Measurements from ENCODE around the gene PKIG.

GRCh38 chr20:44587035-44587980 lies 4.9 kb downstream of the PKIG start:
- TF ChIP-seq POLR2AphosphoS5 (IDR thresholded peaks at IDR 0.05; ENCODE audit: low read depth, low read length) = no peak
- TF ChIP-seq POLR2A (IDR thresholded peaks at IDR 0.05; ENCODE audit: low read depth, low read length) = no peak
- TF ChIP-seq SPI1 (IDR thresholded peaks at IDR 0.05; ENCODE audit: low read depth, low read length) = peak; percentile 78
- peak; percentile 60; the same call in 1 of the 2 replicates for TF ChIP-seq POU2F2 (IDR thresholded peaks at IDR 0.05; ENCODE audit: low read depth, low read length)
- no peak for TF ChIP-seq TAF1 (IDR thresholded peaks at IDR 0.05; ENCODE audit: low read depth, low read length)
- no peak for TF ChIP-seq PAX5 (IDR thresholded peaks at IDR 0.05; ENCODE audit: insufficient read depth, low read length, severe bottlenecking)

Measured in GM12891 (cell line).